ENCODE results near the gene SEPSECS.

- TF ChIP-seq CTCF (conservative IDR thresholded peaks at IDR 0.05): no peak
- no peak for TF ChIP-seq EZH2 (IDR thresholded peaks at IDR 0.05; ENCODE audit: low read depth)
Measured at GRCh38 chr4:25169446-25169845, 9.2 kb upstream of the SEPSECS start.
